ENCODE results near the gene CLRN3.

The CLRN3 gene

DNA sequence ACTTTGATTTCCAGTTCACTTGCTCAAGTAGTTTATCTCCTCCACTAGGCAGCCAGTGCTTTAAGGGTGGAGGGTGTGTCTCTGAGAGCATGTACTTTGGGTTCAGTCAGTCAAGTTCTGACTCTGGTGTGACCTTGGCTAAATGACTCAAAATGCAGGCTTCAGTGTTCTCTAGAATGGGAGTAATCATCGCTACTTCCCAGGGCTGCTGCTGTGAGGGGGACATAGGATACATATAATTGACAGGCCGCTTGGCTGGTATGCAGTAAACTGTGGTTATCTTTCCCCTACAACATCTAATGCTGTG is 17.7 kb upstream of the CLRN3 start:
- no peak overlapping the region for H3K27ac ChIP-seq
- TF ChIP-seq ZFX (IDR thresholded peaks at IDR 0.05) (no peak), CTCF (conservative IDR thresholded peaks at IDR 0.05) (no peak)

DNA sequence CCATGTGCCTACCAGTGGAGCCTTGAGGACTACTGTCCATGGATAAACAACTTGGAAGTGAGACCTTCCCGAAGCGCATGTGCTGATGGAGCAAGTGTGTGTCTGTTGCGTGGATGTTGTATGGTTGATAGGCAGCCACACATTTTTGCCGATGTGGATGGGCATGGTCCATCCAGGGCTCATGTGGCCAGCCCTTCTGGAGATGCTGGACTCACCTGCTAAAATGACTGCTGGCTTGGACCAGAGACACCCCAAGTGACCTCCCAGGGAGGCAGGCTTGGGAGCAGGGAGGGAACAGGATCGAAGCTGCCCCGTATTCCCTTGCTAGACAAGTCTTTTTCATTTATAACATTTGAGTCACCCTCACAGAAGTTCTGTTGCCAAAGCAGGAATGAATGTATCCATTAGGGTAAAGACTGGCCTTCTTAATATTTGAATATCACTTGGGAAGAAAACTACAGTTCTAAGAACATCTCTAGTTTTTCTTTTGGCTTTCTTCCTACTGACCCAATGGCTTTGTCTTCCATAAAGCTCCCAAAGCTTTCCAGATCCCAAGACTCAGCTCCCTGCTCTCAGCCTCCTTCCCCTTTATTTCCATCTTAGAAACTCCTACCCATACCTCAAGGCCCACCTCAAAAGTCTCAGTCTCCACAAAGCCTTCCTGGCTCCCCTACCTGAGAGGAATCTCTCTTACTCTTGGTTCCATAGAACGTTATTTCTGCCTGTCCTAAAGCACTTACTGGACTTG is 17.1 kb upstream of the CLRN3 start:
- H3K27ac ChIP-seq = no peak overlapping the region
- no peak for TF ChIP-seq ZFX (IDR thresholded peaks at IDR 0.05)
- TF ChIP-seq CTCF (conservative IDR thresholded peaks at IDR 0.05) = no peak

GRCh38 chr10:127908959-127909267 is 16.2 kb upstream of the CLRN3 start:
- no peak overlapping the region for H3K27ac ChIP-seq

DNA sequence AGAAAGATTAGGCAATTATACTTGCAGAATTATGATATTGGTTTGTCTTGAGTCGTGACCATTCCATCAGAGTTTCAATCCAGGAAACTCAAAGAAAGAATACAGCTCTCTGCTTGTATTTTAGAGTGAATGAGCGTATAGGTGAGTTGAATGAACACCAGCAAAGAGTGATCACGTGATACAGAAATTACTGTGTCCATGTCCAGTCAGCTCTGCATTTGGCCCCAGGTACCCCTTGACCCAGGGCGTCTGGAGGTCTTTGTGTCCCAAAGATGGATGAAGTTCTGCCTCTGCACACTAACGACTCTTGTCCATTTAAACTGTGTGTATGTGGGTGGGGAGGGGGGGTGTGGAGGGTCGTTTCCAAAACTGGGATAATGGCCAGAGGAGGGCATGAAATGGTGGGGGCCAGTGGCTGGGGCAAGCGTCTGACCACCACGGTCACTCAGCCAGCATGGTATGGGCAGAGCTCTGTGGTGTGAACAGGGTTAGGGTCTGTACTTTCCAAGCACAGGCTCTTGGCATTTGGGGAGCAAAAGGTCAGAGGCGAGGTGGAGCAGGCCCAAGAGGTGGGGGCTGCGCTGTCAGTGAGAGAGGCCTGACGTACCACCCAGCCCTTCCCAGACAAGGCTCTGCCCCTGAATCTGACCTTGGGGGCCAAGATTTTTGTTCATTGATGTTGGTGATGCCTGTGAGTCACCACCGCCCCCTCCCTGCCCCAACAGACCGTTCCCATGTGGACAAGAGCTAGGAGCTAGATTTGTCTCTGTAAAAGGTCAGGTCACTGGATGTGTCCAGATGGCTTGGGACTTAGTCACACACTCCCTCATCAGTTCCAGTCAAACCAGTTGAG is 15.6 kb upstream of the CLRN3 start:
- TF ChIP-seq CTCF (conservative IDR thresholded peaks at IDR 0.05) (no peak), ZFX (IDR thresholded peaks at IDR 0.05) (no peak)
- no peak overlapping the region for H3K27ac ChIP-seq

More at GRCh38 chr10:127908959-127909267, 16.2 kb upstream of the CLRN3 start:
- TF ChIP-seq CTCF (conservative IDR thresholded peaks at IDR 0.05) (no peak), ZFX (IDR thresholded peaks at IDR 0.05) (no peak)

GRCh38 chr10:127907411-127908105 is 14.8 kb upstream of the CLRN3 start:
- H3K27ac ChIP-seq = peak overlapping the region; percentile 22; the same call in 1 of the 2 replicates
- TF ChIP-seq ZFX (IDR thresholded peaks at IDR 0.05) (no peak), CTCF (conservative IDR thresholded peaks at IDR 0.05) (no peak)

GRCh38 chr10:127906548-127907377 is 14.0 kb upstream of the CLRN3 start, which contains the start of gene PTPRE:
PTPRE (plus strand) TSS chr10:127907103; CDS start chr10:128040882, 133,779 bp downstream.
- TF ChIP-seq ZFX (IDR thresholded peaks at IDR 0.05) (peak; percentile 33; the same call in 1 of the 2 replicates), CTCF (conservative IDR thresholded peaks at IDR 0.05) (peak; percentile 99)
- peak within 1 kb of the TSS; percentile 22; the same call in 1 of the 2 replicates for H3K27ac ChIP-seq
